SKM-1 treated with dmso at 0.1 percent for 144 hours (cell line): ENCODE results near the gene SYNE1.
"Not testable (repeated sequence)": the region's sequence is repeated elsewhere in the genome, so short reads cannot be mapped to it uniquely, and the experiment has no call there.

ENCODE experiments used
- DNase-seq: peaks from one replicate; lab custom pipeline; 2025; ENCODE audit not compliant: unreplicated experiment; lab: John Stamatoyannopoulos, UW

Gene SYNE1

DNA sequence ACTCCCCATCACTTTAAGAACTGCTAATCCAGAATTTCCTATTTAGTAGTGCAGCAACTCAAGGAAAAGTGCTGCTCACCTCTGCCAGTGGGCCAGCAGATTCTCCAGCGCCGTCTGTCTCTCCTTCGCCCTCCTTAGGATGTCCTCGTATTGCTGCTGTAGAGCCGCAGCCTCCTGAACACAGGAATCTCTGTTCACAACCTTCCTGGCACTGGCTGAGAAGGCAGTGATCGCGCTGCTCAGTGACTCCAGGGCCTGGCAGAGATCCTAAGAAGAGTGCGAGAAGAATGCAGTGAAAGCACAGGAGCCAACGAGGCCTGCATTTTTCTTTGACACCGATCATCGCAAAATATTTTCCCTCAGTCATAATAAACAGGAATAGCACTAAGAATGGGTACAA lies 209.0 kb downstream of the SYNE1 start:
- DNase-seq: no peak

DNA sequence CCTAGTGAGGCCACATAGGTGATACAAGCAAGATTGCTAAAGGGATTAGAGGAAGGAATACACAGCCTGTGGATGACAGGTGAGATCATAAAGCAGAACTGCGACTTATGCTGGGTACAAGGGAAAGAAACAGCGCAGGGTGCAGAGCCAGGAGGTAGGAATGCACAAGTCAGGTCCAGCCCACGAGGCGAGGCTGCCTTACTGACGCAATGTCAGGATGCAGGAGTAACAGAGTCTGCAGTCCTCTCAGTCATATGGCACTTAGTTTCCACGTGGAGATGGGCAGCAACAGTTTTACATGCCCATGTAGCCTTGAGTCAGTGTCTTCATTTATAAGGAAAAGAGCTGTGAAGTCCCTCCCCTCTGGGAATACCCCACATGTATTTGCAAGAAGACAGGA lies 210.9 kb downstream of the SYNE1 start:
- no peak for DNase-seq

DNA sequence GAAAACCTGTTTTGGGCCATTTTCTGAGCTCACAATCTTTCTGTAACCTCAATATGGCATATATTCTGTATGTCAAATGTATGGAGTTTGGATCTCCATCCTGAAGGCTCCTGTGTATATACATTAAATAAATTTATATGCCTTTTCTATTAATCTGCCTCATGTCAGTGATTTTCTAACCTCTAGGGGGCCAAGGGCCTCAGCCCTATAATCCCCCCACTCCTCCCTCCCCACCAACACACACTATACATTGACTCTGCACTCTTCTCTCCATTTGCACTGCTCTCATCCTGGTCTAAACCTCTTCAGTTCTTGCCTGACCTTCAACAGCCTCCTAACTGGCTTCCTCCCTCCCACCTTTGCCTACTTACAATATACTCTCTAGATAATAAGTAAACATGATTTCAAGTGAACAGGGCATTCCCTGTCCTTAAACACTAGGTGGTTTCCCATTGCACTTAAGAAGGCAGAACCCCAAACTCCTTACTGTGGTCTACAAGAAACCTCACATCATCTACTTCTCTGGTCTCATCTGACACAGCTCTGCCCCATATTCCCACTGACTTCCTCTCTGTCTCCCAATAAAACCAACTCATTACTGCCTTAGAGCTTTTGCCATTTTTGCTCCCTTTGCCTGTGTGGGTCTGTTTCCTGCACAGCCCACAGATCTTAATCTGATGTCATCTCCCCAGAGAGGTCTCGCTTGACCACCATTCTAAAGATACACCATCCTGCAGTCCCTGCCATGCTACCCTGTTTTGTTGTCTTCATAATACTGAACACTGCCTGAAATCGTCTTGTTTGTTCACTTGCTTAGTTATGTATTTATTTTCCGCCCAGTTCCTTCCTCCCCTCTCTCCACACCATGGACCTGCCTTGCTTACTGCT lies 213.7 kb downstream of the SYNE1 start:
- no peak for DNase-seq

DNA sequence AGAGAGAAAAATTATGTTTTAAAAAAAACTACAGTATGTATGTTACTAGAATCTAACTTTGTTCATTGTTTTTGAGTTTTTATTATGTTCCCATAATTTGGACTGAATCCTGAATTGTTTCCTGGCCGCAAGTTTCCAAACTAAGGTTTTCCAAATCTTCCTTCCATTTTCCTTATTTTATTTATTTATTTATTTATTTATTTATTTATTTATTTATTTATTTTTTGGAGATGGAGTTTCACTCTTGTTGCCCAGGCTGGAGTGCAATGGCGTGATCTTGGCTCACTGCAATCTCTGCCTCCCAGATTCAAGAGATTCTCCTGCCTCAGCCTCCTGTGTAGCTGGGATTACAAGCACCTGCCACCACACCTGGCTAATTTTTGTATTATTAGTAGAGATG lies 215.7 kb downstream of the SYNE1 start:
- DNase-seq: not testable (repeated sequence)

DNA sequence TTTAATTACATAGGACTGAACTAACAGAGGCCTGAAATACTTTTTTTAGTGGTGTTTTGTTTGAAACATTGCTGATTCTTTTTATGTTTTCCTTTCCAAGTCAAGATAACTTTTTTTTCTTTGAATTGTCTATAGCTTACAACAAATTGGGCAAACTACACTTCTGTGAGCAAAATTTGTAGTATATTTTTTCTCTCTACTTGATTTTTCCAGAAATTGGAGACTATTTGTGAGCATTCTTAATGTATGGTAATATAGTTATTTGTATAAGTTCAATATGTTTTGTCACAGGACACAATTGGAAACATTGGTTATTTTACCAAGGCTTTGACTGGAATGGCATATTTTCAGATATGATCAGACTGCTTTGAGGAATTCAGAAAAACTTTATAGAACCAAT lies 216.5 kb downstream of the SYNE1 start:
- no peak for DNase-seq

DNA sequence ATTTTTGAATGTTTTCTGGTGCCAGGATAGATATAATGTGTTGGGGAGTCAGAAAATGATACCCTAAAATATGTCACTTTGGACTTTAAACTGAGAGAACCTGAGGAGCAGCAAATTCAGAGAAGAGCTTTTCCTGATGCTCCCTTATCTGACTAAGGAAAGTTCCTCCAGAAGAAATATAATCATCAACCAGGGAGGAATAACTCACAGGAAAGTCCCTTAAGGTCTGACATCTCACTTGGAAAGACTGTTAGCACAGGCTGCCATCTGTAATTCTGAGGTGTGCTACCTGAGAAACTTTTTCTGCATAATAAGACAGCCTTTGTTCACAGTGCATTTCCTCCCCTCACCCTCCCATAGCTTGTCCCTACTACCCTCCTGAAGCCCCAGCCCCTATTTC lies 218.6 kb downstream of the SYNE1 start:
- no peak for DNase-seq

DNA sequence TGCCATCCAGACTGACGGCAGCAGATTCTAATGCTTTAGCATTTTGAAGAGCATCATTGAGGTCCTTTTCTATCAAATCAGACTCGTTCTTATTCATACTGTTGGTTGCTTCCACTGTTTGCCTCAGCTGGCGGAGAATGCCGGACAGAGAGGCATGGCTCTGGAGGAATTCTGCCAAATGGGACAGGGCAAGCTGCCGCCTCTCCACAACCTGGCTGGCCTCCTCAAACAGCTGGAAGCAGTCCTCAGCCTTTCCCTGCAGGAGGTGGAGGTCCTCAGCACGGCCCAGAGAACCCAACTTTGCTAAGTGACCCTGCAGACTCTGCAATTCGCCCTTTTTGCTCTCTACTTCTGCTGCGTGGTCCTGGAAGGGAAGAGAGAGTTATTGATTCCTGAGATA lies 220.5 kb downstream of the SYNE1 start:
- DNase-seq: no peak

DNA sequence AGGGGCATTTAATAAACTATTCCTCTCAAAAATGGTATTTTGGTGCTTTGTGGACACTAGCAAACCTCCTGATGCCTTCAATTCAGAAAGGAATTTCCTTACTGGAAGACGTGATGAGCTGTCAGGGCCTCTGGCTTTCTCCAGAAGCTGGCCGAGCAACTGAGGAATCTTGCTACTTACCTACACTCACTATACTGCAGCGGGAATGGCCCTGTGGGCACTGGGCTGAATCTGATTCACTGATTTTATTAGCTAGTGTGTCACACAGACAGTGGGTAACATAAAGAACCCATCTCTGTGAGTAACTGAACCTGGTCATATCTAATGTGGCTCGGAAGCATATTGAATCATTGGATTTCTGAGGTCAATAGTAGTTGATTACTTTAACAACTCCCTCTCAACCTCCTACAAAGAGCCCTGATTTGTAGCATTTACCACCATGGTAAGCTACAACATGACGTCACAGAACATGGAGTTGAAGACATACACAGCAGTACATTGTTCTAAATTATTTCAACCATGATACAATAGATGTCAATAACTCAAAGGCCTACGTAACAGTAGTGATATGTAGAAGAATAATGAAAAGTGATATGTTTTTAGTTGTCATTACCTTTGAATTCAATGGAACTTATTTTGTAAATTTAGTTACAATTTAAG lies 232.1 kb downstream of the SYNE1 start:
- no peak for DNase-seq

DNA sequence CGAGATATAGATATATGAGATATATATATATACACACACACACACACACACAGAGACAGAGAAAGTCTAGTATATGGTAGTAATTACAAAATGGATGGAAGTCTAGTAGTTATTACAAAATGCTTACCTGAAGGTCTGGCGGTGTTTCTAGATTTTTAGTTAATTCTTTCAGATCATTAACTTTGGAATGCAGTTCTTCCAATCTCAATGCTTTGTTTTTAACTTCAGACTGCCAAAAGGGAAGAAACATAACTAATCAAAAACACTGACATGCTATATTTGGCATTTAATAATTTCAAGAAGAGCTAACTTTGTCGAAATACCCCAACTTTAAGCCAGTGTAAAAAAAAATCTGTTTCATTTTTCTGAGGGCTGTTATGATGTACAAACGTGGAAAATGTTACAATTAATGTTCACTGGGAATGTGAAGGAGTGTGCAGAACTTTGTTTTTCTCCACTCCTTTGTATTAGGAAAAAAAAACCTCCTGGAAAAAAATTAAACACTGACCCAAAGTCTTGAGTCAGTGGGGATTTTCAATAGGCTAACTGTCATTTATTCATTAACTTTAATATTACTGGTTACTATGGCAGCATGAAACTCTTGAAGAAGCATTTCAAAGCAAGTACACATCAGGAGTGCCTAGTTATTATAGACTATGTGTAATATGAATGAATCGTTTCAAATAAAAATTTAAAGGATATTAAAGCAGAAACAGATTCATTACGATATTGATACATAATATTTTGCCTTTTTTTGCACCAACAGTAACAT lies 232.9 kb downstream of the SYNE1 start:
- DNase-seq: no peak

DNA sequence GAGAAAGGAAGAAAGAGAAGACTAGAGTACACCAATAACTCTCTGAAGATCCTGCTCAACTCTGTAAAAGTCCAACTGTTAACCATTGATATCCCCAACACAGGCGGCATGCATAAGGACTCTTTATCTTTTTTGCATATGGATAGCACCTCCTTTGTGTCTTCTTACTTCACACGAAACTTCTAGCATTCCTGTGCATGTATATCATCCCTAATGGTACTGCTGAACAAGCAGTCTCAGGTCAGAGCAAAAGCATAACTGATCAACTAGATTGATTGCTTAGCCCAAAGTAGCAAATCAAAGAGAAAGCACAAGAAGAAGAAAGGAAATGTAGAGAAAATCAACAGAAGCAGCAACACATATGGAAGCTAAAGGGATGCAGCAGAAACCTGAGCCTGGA lies 234.4 kb downstream of the SYNE1 start:
- no peak for DNase-seq

DNA sequence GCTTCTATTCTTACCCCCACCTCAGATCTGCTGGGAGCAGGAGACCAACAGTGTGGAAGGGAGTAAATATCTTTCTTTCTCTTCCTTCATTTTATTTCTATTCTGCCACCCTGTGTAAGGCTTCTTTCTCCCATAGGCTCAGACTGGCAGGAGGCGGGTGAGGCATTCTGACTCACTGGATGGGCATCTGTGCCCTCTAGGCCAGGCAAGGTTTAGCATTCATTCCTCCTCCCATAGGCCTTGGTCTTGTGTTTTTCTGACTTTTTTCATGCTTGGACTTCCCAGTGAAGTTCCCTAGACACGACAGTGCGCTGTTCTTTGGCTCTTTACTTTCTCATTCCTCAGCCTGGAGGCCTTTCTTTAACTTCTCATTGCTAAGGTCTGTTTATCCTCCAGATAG lies 235.2 kb downstream of the SYNE1 start:
- DNase-seq: no peak

DNA sequence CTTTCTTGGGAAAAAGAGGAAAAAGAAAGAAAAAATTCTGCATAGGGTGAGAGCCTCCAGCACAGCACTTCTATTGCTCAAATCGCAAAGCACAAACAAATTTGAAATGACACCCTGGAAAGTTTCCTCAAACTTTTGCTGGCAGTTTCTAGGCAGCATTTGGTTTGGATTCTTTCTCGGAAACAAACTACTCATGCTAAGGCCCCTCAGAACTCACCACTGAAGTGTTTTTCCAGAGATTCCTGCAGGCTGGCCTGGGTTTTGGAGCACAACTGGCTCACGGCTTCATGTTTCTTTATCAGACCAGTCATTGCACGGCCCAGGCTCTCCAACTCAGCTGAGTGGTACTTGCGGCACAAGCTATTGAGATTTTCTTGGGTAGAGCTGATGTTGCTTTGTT lies 237.8 kb downstream of the SYNE1 start:
- DNase-seq: no peak

DNA sequence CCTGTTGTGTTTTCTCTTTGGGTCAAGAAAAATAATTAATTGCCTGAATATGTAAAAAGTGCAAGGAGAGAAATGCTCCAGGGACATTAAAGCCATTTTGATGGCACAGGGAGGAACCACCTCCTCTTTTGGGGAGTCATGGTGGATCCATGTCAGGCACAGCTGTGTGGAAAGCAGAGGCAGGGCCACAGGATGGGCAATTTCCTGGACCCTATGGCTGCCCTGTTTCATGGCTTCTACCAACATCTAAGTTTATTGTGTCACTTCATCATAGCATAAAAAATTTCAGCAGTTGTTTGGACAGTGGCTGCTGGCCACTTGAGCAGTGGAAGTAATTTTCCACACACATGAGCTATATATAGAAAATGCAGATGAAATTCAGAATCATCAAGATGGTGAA lies 238.2 kb downstream of the SYNE1 start:
- no peak for DNase-seq

DNA sequence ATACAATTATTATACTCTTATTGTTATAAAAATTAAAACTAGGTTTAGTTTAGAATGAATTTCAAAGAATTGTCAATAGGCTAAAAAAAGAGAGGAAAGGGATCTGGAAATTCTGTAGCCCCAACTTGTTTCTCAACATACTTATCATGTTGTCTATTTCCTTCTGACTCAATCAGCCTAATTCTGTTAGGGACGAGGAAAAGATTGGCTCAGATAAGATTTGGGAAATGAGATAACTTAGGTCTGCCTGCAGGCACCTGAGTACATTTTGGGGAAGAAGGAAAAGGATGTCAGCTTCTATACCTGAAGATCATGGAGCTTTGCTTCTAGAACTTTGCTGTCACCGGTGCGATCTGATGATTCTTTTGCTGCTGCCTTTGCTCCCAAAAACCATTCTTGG lies 238.8 kb downstream of the SYNE1 start:
- no peak for DNase-seq

DNA sequence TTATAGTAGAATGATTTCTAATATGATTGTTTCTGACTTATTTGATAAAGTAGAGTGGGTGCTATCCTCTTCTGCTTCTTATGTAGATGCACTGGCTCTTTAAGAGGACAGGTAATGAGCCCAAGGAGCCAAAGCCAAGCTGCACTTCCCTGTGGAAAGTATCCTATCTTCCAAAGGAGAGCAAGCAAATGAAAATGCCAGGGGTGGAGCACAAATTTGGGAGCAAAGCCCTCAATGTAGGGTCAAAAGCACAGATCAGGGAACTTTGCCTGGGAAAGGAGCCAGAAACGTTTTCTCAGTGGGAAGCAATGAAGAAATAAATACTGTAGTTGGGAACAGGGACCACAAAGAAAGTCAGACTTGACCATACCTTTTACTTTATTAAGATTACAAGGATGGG lies 242.9 kb downstream of the SYNE1 start:
- no peak for DNase-seq

DNA sequence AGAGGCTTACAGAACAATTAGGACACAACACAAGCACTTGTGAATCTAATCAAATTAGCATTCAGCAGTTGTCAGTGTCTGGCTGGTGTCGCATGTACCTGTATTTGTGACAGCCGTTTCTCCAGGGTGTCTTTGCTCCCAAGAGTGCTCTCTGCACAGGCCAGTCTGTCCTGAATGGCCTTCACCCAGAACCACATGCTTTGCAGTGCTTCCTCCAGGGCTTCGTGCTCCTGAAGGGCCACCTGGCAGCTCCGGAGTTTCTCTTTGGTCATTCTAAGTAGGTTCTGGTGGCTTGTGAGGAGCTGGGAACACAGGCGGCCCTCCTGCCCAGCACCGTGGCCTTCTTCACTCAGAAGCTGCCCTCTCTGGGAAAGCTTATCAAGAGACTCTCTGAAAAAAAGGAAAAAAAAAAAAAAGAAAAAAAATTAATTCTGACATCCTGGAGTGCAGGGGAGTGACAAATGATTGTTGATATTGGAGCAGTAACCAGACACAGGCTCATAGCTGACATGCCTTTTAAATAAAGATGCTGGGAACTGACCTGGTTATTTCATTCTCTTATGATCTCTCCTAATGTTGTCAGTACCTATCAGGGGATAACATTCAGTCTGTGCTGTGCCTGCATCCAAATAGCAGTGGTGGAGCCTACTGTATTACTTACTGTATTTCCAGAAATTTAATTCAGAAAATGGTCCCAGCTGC lies 245.8 kb downstream of the SYNE1 start:
- DNase-seq: no peak

DNA sequence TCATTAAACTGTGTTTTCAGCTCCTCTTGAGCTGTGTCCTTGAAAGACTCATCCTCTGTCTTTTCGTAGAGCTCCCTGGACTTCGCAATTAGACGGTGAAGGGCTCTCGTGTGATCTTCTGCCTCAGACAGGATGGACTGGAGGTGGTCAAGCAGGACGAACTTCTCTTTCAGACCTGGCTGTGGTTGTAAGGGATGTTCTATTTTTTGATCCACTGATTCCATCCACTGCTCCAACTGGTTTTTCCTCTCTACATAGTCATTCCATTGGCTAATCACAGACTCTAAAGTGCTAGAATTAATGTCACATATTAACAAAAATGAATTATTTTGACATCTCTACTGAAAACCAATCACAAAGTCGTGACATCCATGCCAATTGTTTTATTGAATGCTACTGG lies 250.1 kb downstream of the SYNE1 start:
- no peak for DNase-seq

DNA sequence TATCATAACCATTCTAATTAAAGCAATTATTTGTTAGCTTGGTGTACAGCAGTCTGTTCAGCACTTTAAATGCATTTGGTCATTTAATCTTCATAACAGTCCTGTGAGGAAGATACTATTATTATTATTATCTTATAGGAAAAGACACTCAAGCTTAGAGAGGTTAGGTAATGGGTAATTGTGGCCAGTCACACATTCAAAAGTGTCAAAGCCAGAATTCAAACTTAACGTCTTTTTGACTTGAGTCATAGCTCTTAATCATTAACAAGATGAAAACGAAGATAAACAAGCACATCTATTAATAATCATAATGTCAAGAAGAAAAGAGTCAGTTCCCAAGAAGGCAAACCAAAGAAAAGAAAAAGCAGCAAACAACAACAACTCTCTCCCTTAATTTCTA lies 251.0 kb downstream of the SYNE1 start:
- no peak for DNase-seq

DNA sequence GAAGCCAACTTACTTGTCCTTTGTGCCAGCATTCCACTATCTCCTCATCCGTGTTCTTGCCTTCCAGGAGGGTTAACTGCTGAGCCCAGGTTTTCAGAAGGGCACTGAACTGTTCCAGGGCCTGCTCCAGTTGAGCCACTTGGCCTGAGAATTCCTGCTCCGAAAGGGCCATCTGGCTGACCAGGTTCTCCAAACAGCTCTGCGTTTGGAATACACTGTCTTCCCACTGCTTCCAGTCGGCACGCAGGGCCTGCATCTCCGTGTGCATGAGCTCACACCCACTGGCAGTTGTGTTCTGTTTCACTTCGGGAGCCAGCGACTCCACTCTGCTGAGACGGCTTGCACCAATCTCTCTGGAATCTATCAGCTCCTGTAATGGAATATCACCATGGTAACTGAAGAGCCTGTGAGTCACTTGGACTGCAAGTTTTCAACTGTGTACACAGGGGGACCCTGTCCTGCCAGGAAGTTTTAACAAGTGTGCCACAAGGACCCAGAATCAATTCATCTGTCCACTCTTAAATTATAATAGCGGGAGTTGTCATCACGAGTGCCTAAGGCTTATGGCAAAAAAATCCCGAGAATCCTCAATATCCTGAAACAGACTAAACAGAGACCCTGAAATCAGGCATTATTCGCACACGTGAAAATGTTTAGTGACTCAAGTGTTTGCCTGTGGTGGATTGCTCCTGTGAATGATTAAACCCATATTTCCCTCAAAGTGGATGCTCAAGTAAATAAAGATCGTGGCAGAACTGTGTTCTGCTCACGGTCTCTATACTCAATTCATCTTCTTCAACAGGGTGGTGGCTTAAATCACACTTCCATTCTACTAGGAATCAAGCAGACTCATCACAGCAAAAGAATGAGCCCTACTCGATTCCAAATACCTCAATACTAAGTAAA lies 255.9 kb downstream of the SYNE1 start:
- no peak for DNase-seq

DNA sequence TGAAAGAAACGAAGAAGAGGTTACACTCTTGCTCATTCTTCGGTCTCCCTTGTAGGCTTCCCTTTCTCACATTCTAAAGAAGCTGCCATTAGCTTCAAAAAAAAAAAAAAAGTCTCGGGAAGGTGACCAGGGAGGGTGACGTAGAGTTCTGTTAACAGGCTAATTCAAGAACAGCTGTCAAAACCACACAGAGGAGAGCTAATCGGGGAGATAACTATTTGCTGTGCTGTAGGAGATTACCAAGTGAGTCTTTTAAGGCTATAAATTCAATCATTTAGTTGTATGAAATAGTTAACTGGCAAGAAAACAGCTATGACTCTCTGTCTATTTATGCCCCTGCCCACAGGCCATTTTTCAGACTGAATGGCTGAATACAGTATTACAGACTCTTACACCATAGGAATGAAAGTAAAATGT lies 256.8 kb downstream of the SYNE1 start:
- DNase-seq: no peak
